ENCODE data around the gene EPAS1. TPM values are rescaled to one million over a fixed set of nuclear protein-coding genes. Genes with fewer than 3 reads are reported as not detected.

The EPAS1 gene
- total and polyA plus RNA-seq, 2 of the 8 experiments (the other 6 are each of a cell fraction or from before 2014, with no cell fraction given) = 2.0 to 4.9 TPM

DNA sequence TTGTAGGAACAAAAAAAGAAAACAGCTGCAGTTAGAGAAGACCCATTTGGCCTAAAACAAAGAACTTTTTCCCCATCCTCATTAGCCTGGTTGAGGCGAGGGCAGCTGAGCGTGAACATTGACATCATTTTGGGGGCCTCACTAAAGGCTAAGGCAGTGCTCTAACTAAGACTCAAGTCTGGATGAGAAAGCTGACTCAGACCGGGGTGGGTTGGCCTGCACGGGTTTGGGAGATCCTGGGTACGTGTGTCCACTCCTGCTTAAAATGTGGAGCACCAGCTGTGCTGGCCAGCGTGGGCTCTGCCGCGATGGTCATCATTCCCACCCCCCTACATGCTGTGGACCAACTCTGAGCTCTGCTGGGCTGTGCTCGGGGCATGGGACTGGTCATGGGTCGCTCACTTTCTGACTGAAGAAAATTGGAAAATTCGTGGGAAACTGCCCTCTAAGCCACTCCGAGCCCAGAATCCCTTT lies 96.2 kb downstream of the EPAS1 start (continued):
- no peak for TF ChIP-seq SP2 (IDR thresholded peaks at IDR 0.05; ENCODE audit: low read length)
- TF ChIP-seq, protein P1, sequence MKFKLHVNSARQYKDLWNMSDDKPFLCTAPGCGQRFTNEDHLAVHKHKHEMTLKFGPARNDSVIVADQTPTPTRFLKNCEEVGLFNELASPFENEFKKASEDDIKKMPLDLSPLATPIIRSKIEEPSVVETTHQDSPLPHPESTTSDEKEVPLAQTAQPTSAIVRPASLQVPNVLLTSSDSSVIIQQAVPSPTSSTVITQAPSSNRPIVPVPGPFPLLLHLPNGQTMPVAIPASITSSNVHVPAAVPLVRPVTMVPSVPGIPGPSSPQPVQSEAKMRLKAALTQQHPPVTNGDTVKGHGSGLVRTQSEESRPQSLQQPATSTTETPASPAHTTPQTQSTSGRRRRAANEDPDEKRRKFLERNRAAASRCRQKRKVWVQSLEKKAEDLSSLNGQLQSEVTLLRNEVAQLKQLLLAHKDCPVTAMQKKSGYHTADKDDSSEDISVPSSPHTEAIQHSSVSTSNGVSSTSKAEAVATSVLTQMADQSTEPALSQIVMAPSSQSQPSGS (IDR thresholded peaks at IDR 0.05; ENCODE audit: low read length) = no peak
- TF ChIP-seq SRF (IDR thresholded peaks at IDR 0.05; ENCODE audit: low read depth, low read length) = no peak
- TF ChIP-seq NANOG (IDR thresholded peaks at IDR 0.05; ENCODE audit: insufficient read depth, low read depth, low read length, poor library complexity, severe bottlenecking) = no peak
